HepG2 (cell line): ENCODE data around the gene UQCRC1. TPM values are rescaled to one million over a fixed set of nuclear protein-coding genes. Genes with fewer than 3 reads are reported as not detected.
A peak's percentile ranks its signal among the peaks of the same experiment; 100 is the strongest.

ENCODE experiments used
- ATAC-seq: fragments of 200-7000 bp; cut with Tn5 transposase; 3 replicates; pipeline ENCODE4 v1.9.1; 2020; ENCODE audit warnings: mild to moderate bottlenecking, moderate library complexity
- BruUV-seq: library from RNA; stranded (reverse); fragments of 400-500 nt; replicated peaks from 2 replicates; lab custom pipeline; 2021; lab: Mats Ljungman, UMichigan
- CTCF ChIA-PET: fragments of 300-600 bp; formaldehyde crosslinking; extraction: SDS; loops from one replicate; lab custom pipeline; 2021; ENCODE audit warnings: low total read pairs, inconsistent platforms, low intra/inter-chr PET ratio; lab: Yijun Ruan, JAX
- POLR2A ChIA-PET: fragments of 350-600 bp; sonication (Branson Sonifier 250); formaldehyde crosslinking; loops from one replicate; lab custom pipeline; 2020; ENCODE audit warnings: antibody characterized with exemption, inconsistent platforms; lab: Yijun Ruan, JAX
- DNase-seq: peaks from one replicate; pipeline ENCODE4 v3.0.0-alpha.2; 2015; ENCODE audit warnings: low spot score
- FAIRE-seq: peaks from 3 replicates; lab custom pipeline; 2011; peaks lifted over from hg19 to GRCh38; lab: Jason Lieb, UNC
- H2AFZ ChIP-seq: one replicate; pipeline ENCODE4 v1.6.1; 2011; ENCODE audit warnings: low read length, inconsistent platforms
- H3K27ac ChIP-seq: fragments of 300-600 bp; 3 replicates; pipeline ENCODE4 v1.8.0; 2011; ENCODE audit warnings: mixed run types, mild to moderate bottlenecking, mixed read lengths, low read length, inconsistent platforms; ENCODE audit not compliant: insufficient read depth; ENCODE audit errors: extremely low read length
- H3K27me3 ChIP-seq, 2 experiments: fragments of 200-600 bp in 1 of 2; 2 replicates in 1 of 2; 3 replicates in 1 of 2; pipeline versions ENCODE4 v1.6.0 to v1.8.0; 2011; ENCODE audit warnings: low read length in 2 of 2, mild to moderate bottlenecking in 2 of 2, moderate library complexity in 2 of 2, inconsistent platforms in 1 of 2; ENCODE audit not compliant: insufficient read depth in 2 of 2, control insufficient read depth in 1 of 2
- H3K36me3 ChIP-seq, 2 experiments: fragments of 200-600 bp in 1 of 2; replicated peaks in 1 of 2; 2 replicates in 1 of 2; 3 replicates in 1 of 2; pipeline versions ENCODE4 v1.5.1 to v1.8.0; 2011; ENCODE audit warnings: low read length in 2 of 2, inconsistent platforms in 1 of 2; ENCODE audit not compliant: insufficient read depth in 2 of 2, control insufficient read depth in 1 of 2
- H3K4me1 ChIP-seq: 2 replicates; pipeline ENCODE4 v1.5.1; 2012; ENCODE audit warnings: low read length, inconsistent platforms; ENCODE audit not compliant: insufficient read depth
- H3K4me2 ChIP-seq: 2 replicates; pipeline ENCODE4 v1.6.0; 2011; ENCODE audit warnings: low read depth, low read length, inconsistent platforms
- H3K4me3 ChIP-seq, 3 experiments: fragments of 200-600 bp in 1 of 3; sonication (generic), shearing (Covaris generic) in 1 of 3; replicated peaks in 1 of 3; 2 replicates each; pipeline ENCODE4 v1.5.1; 2011 to 2016; ENCODE audit warnings: low read length in 3 of 3, inconsistent platforms in 2 of 3, low read depth in 2 of 3, mild to moderate bottlenecking in 2 of 3, control low read depth in 1 of 3, mixed read lengths in 1 of 3; ENCODE audit not compliant: insufficient read depth in 1 of 3
- H3K79me2 ChIP-seq: one replicate; pipeline ENCODE4 v1.6.1; 2011; ENCODE audit warnings: low read length, inconsistent platforms; ENCODE audit not compliant: insufficient read depth
- H3K9ac ChIP-seq: 2 replicates; pipeline ENCODE4 v1.6.0; 2011; ENCODE audit warnings: mild to moderate bottlenecking, low read depth, low read length, inconsistent platforms; ENCODE audit not compliant: insufficient read depth
- H3K9me3 ChIP-seq: 2 replicates; pipeline ENCODE4 v1.5.1; 2012; ENCODE audit warnings: mild to moderate bottlenecking, low read length
- H4K20me1 ChIP-seq: 2 replicates; pipeline ENCODE4 v1.6.0; 2011; ENCODE audit warnings: inconsistent platforms, mild to moderate bottlenecking, low read length, moderate library complexity; ENCODE audit not compliant: insufficient read depth
- ARID5B ChIP-seq: IDR thresholded peaks from 2 replicates; pipeline ENCODE4 v1.4.0; 2020; ENCODE audit warnings: mild to moderate bottlenecking, missing genetic modification reagents
- CEBPB ChIP-seq: IDR thresholded peaks from 2 replicates; pipeline ENCODE4 v1.6.1; 2011; ENCODE audit warnings: low read depth, low read length, improper control_type of control experiment, borderline replicate concordance
- CEBPG ChIP-seq: IDR thresholded peaks from 2 replicates; pipeline ENCODE4 v1.6.1; 2016
- RAD21 ChIP-seq: fragments of 450-650 bp; formaldehyde crosslinking; IDR thresholded peaks from 2 replicates; pipeline ENCODE4 v1.5.0; 2020; ENCODE audit warnings: mild to moderate bottlenecking
- SOX13 ChIP-seq, 3 experiments: fragments of 450-650 bp in 1 of 3; sonication (generic) in 1 of 3; formaldehyde crosslinking in 1 of 3; IDR thresholded peaks in 2 of 3; conservative IDR thresholded peaks in 1 of 3; 2 replicates each; pipeline versions ENCODE4 v1.5.0 to v1.6.1; 2016 to 2020; ENCODE audit warnings: antibody characterized with exemption in 1 of 3, mild to moderate bottlenecking in 1 of 3, missing compliant biosample characterization in 1 of 3, missing genetic modification reagents in 1 of 3, moderate library complexity in 1 of 3
- SOX6 ChIP-seq, 2 experiments: fragments of 450-650 bp in 1 of 2; sonication (generic) in 1 of 2; formaldehyde crosslinking in 1 of 2; IDR thresholded peaks; 2 replicates each; pipeline versions ENCODE4 v1.4.0 to v1.6.1; 2017 to 2020; ENCODE audit warnings: antibody characterized with exemption in 1 of 2, mild to moderate bottlenecking in 1 of 2, missing genetic modification reagents in 1 of 2
- SRY ChIP-seq: sonication (generic); formaldehyde crosslinking; IDR thresholded peaks from 2 replicates; pipeline ENCODE4 v1.8.0; 2022; ENCODE audit warnings: mild to moderate bottlenecking, missing genetic modification reagents
- ZBTB37 ChIP-seq: sonication (generic); formaldehyde crosslinking; IDR thresholded peaks from 2 replicates; pipeline ENCODE4 v1.4.0; 2020; ENCODE audit warnings: mild to moderate bottlenecking, missing genetic modification reagents
- ZNF652 ChIP-seq: IDR thresholded peaks from 2 replicates; pipeline ENCODE4 v1.6.1; 2016; ENCODE audit warnings: low read depth, borderline replicate concordance
- whole genome bisulfite sequencing: methylation state at CpG from one replicate; pipeline ENCODE4 v1.1.6; 2017; ENCODE audit warnings: low lambda C conversion rate; 5-methylcytosine and 5-hydroxymethylcytosine counted together
- in situ Hi-C: cut with HindIII; loops from 2 replicates; pipeline ENCODE4 v1.10.0; 2017; ENCODE audit warnings: low pct_unique_long_range_greater_than_20kb; ENCODE audit not compliant: extremely low pct_ligation_motif_present
- intact Hi-C: fragments of 100-400 bp; cut with micrococcal nuclease; formaldehyde crosslinking; loops from one replicate; pipeline ENCODE4 v1.10.0; 2022; ENCODE audit not compliant: unreplicated experiment
- polyA plus RNA-seq, 8 experiments: library from polyadenylated mRNA; depleted of rRNA in 3 of 8; stranded (reverse) in 7 of 8; unstranded in 1 of 8; fragments of >200 nt; fragmentation: Illumina TruSeq in 4 of 8; extraction: Trizol in 4 of 8; gene quantifications; 2 replicates each; pipeline versions ENCODE4 v1.2.1 to v1.2.3, GENCODE V29; 2011 to 2016; ENCODE audit warnings: low read depth in 4 of 8, missing spikeins in 1 of 8, mixed read lengths in 1 of 8; ENCODE audit not compliant: insufficient read depth in 1 of 8
- total RNA-seq, 5 experiments: library from RNA; depleted of rRNA; stranded (reverse); fragments of >200 nt; fragmentation: Illumina TruSeq; extraction: Trizol; gene quantifications; 2 replicates each; pipeline ENCODE4 v1.2.3, GENCODE V29; 2016; ENCODE audit warnings: low read depth in 1 of 5

UQCRC1 gene
- total and polyA plus RNA-seq, 2 of the 13 experiments (the other 11 are each of a cell fraction or from before 2014, with no cell fraction given) = 316 to 680 TPM

DNA sequence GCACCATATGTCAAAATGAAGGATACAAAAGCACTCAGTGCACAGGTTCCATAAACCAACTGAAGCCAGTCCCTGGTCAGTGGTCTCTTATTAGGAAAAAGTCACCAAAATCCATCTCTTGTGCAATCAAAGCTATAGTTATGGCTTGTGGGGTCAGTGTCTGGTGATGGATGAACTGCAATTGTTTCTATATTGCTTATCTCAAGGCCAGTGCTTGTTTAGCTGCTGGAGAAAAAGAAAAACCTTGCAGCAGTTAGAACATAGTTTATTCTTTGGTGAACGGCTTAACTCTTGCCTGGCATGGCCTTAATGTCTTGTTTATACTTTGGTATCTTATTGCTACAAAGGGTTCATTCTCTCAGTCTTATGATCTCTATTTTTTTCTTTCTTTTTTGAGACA is 2.9 kb upstream of the UQCRC1 start:
- no peaks in the 10 kb centered on the region; a peak in 1 of 5 replicates for H3K27me3 ChIP-seq
- H3K9me3 ChIP-seq = peaks cover 6% of the 10 kb centered on the region
- peaks cover 75% of the 10 kb centered on the region for H3K4me1 ChIP-seq
- ATAC-seq (no peak), FAIRE-seq (no peak), DNase-seq (no peak)
- 19% methylated on average over 1 of the region's 1 CpG for WGBS
- POLR2A ChIA-PET = interaction anchor here (0.5 to 4.2 kb wide), 6 partner anchors 11 to 287 kb away, joined by 3 to 24 read pairs (median 4); partner anchors contain the start of genes PFKFB4 and SLC26A6
- H2AFZ ChIP-seq = no peak overlapping the region
- TF ChIP-seq SOX6 (IDR thresholded peaks at IDR 0.05) = no peak
- TF ChIP-seq SOX6 (CRISPR knock-in tag; IDR thresholded peaks at IDR 0.05) = peak; percentile 48; the same call in 1 of the 2 replicates
- TF ChIP-seq RAD21 (CRISPR knock-in tag) = no peak
- peak; percentile 79 for TF ChIP-seq ZNF652 (CRISPR knock-in tag)
- no peak for TF ChIP-seq SRY (CRISPR knock-in tag)
- peak; percentile 73; the same call in 1 of the 2 replicates for TF ChIP-seq CEBPB
- TF ChIP-seq ARID5B (CRISPR knock-in tag) = 0 out of 2 replicates have a peak, but pooled peaks have one; percentile 15
- TF ChIP-seq ZBTB37 (CRISPR knock-in tag) = peak; percentile 42; the same call in 1 of the 2 replicates
- TF ChIP-seq CEBPG (CRISPR knock-in tag) = peak; percentile 76
- TF ChIP-seq SOX13 (IDR thresholded peaks at IDR 0.05) = no peak
- TF ChIP-seq SOX13 (CRISPR knock-in tag; conservative IDR thresholded peaks at IDR 0.05 in 1 of 2, IDR thresholded peaks at IDR 0.05 in 1 of 2) = peak in 1 of 2 experiments; percentile 48; a peak in 1 of 4 replicates
- no peak overlapping the region for H3K9ac ChIP-seq
- H3K79me2 ChIP-seq = peaks cover 22% of the 10 kb centered on the region
- H3K27ac ChIP-seq = peak overlapping the region; percentile 21
- H4K20me1 ChIP-seq = no peaks in the 10 kb centered on the region
- in situ Hi-C loops (no loop called here), intact Hi-C loops (no loop called here)
- CTCF ChIA-PET = no interaction called here
- no peak overlapping the region for H3K4me3 ChIP-seq
- 0 out of 5 replicates have a peak, but pooled peaks cover 0 to 4% of the 10 kb centered on the region in 2 experiments for H3K36me3 ChIP-seq
- BruUV-seq = no TSS peak
- peak overlapping the region; percentile 10; the same call in 1 of the 2 replicates for H3K4me2 ChIP-seq
